Liver (tissue), 9 donors: ENCODE measurements around the gene SLC16A10. TPM values are rescaled to one million over a fixed set of nuclear protein-coding genes. Genes with fewer than 3 reads are reported as not detected.

Experiments used
- DNase-seq: peaks from one replicate; pipeline ENCODE4 v3.0.0-alpha.2; 2017; ENCODE audit warnings: low spot score
- H3K27ac ChIP-seq, 2 donors: one replicate each; pipeline ENCODE4 v1.7.0; 2013; ENCODE audit warnings: inconsistent platforms in 2 of 2, low read length in 2 of 2, control low read depth in 1 of 2, low read depth in 1 of 2, mild to moderate bottlenecking in 1 of 2
- H3K27me3 ChIP-seq, 4 donors: one replicate each; pipeline versions ENCODE4 v1.6.1 to v1.7.0; 2013; ENCODE audit warnings: low read length in 3 of 4, inconsistent platforms in 1 of 4, mild to moderate bottlenecking in 1 of 4, moderate library complexity in 1 of 4; ENCODE audit not compliant: control insufficient read depth in 4 of 4, insufficient read depth in 4 of 4
- H3K36me3 ChIP-seq, 4 donors: one replicate each; pipeline versions ENCODE4 v1.6.1 to v1.7.0; 2013; ENCODE audit warnings: low read length in 3 of 4, mild to moderate bottlenecking in 3 of 4, low read depth in 1 of 4, moderate library complexity in 1 of 4; ENCODE audit not compliant: control insufficient read depth in 4 of 4, insufficient read depth in 3 of 4
- H3K4me1 ChIP-seq, 4 donors: one replicate each; pipeline versions ENCODE4 v1.6.1 to v1.7.0; 2013; ENCODE audit warnings: low read length in 3 of 4, mild to moderate bottlenecking in 3 of 4, moderate library complexity in 1 of 4; ENCODE audit not compliant: control insufficient read depth in 4 of 4, insufficient read depth in 4 of 4
- H3K4me3 ChIP-seq, 3 donors: one replicate each; pipeline versions ENCODE4 v1.6.1 to v1.7.0; 2013; ENCODE audit warnings: low read length in 3 of 3, control low read depth in 1 of 3, low read depth in 1 of 3, mild to moderate bottlenecking in 1 of 3
- H3K9ac ChIP-seq, 2 donors: one replicate each; pipeline ENCODE4 v1.7.0; 2013; ENCODE audit warnings: low read length in 2 of 2, mild to moderate bottlenecking in 2 of 2, moderate library complexity in 2 of 2, control low read depth in 1 of 2, low read depth in 1 of 2
- H3K9me3 ChIP-seq, 4 donors: one replicate each; pipeline versions ENCODE4 v1.6.1 to v1.7.0; 2013; ENCODE audit warnings: low read length in 3 of 4; ENCODE audit not compliant: control insufficient read depth in 4 of 4
- ATF3 ChIP-seq: IDR thresholded peaks from 2 replicates; pipeline ENCODE4 v1.6.1; 2016; ENCODE audit warnings: antibody characterized with exemption
- CTCF ChIP-seq: fragments of 150-350 bp; IDR thresholded peaks from 2 replicates; pipeline ENCODE4 v1.5.1; 2017; ENCODE audit warnings: improper control_type of control experiment, low read depth, low read length; ENCODE audit not compliant: missing input control
- EGR1 ChIP-seq, 2 donors: IDR thresholded peaks; 2 replicates each; pipeline ENCODE4 v1.6.1; 2016 to 2018; ENCODE audit warnings: antibody characterized with exemption in 2 of 2, low read depth in 2 of 2
- FOXA1 ChIP-seq: IDR thresholded peaks from 2 replicates; pipeline ENCODE4 v1.6.1; 2016; ENCODE audit warnings: antibody characterized with exemption
- FOXA2 ChIP-seq: IDR thresholded peaks from 2 replicates; pipeline ENCODE4 v1.6.1; 2016; ENCODE audit warnings: antibody characterized with exemption
- GABPA ChIP-seq, 2 donors: IDR thresholded peaks in 1 of 2; conservative IDR thresholded peaks in 1 of 2; 2 replicates each; pipeline ENCODE4 v1.6.1; 2016; ENCODE audit warnings: antibody characterized with exemption in 2 of 2, mild to moderate bottlenecking in 1 of 2, moderate library complexity in 1 of 2
- HNF4A ChIP-seq, 2 donors: conservative IDR thresholded peaks; 2 replicates each; pipeline ENCODE4 v1.6.1; 2016; ENCODE audit warnings: antibody characterized with exemption in 2 of 2, mild to moderate bottlenecking in 2 of 2
- HNF4G ChIP-seq: IDR thresholded peaks from 2 replicates; pipeline ENCODE4 v1.6.1; 2016; ENCODE audit warnings: antibody characterized with exemption
- JUND ChIP-seq, 2 donors: IDR thresholded peaks; 2 replicates each; pipeline ENCODE4 v1.6.1; 2016; ENCODE audit warnings: antibody characterized with exemption in 2 of 2
- NR2F2 ChIP-seq: IDR thresholded peaks from 2 replicates; pipeline ENCODE4 v1.6.1; 2016; ENCODE audit warnings: antibody characterized with exemption
- RAD21 ChIP-seq, 2 donors: IDR thresholded peaks; 2 replicates each; pipeline ENCODE4 v1.6.1; 2016; ENCODE audit warnings: antibody characterized with exemption in 2 of 2, mild to moderate bottlenecking in 2 of 2
- RXRA ChIP-seq, 2 donors: IDR thresholded peaks; 2 replicates each; pipeline ENCODE4 v1.6.1; 2017 to 2018; ENCODE audit warnings: antibody characterized with exemption in 2 of 2, mild to moderate bottlenecking in 1 of 2
- SP1 ChIP-seq: IDR thresholded peaks from 2 replicates; pipeline ENCODE4 v1.6.1; 2018; ENCODE audit warnings: antibody characterized with exemption, mild to moderate bottlenecking
- TAF1 ChIP-seq: conservative IDR thresholded peaks from 2 replicates; pipeline ENCODE4 v1.6.1; 2016; ENCODE audit warnings: antibody characterized with exemption, mild to moderate bottlenecking
- YY1 ChIP-seq: IDR thresholded peaks from 2 replicates; pipeline ENCODE4 v1.6.1; 2016; ENCODE audit warnings: antibody characterized with exemption, mild to moderate bottlenecking
- ZBTB33 ChIP-seq: IDR thresholded peaks from 2 replicates; pipeline ENCODE4 v1.6.1; 2016; ENCODE audit warnings: antibody characterized with exemption
- WGBS: extraction: QIAGEN DNeasy Blood & Tissue Kit; methylation state at CpG from one replicate; pipeline ENCODE4 v1.1.7; 2013; 5-methylcytosine and 5-hydroxymethylcytosine counted together
- polyA plus RNA-seq, 2 donors: library from polyadenylated mRNA; stranded (reverse) in 1 of 2; unstranded in 1 of 2; fragments of 200-250 nt in 1 of 2; fragments of >200 nt in 1 of 2; fragmentation: Nextera tagmentation in 1 of 2; extraction: Ambion mirVana in 1 of 2; gene quantifications; one replicate each; pipeline versions ENCODE4 v1.2.1 to v1.2.3, GENCODE V29; 2013 to 2015
- total RNA-seq, 2 donors: library from RNA; depleted of rRNA; stranded (reverse); fragments of >200 nt; gene quantifications; one replicate each; pipeline ENCODE4 v1.2.3, GENCODE V29; 2014
- TF ChIP-seq, protein P1 (sequence below): IDR thresholded peaks from 2 replicates; pipeline ENCODE4 v1.6.1; 2016; ENCODE audit warnings: antibody characterized with exemption
- TF ChIP-seq, protein P2 (sequence below): IDR thresholded peaks from 2 replicates; pipeline ENCODE4 v1.6.1; 2016; ENCODE audit warnings: antibody characterized with exemption, mild to moderate bottlenecking
- donor health status: healthy.
- donor health status: healthy.
- donor health status: healthy.
- donor health status: healthy.
- donor health status: healthy.

Gene SLC16A10
- total and polyA plus RNA-seq, 4 donors: 1.8 to 16.7 (median 8.4) TPM

DNA sequence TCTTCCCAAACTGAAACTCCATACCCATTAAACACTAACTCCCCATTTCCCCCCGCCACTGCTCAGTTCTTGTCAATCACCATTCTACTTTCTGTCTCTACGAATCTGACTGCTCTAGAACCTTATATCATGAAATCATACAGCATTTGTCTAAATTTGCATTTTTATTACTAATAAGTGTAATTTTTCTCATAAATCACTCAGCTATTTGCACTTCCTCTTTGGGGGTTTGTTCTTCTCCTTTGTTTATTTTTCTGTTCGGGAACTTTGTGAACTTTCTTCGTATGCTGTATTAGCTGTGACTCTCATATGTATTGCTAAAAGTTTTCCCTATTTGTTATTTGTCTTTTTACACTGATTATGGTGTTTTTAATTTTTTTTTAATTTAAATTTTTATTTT is 152.2 kb downstream of the SLC16A10 start:
- Histone ChIP-seq H3K9me3 (no peaks in the 10 kb centered on the region), H3K9ac (no peak overlapping the region), H3K4me1 (no peaks in the 10 kb centered on the region), H3K27ac (no peak overlapping the region), H3K4me3 (no peak overlapping the region), H3K36me3 (no peaks in the 10 kb centered on the region), H3K27me3 (no peaks in the 10 kb centered on the region)
- DNase-seq: no peak
- 55% methylated on average over 4 of the region's 4 CpGs for WGBS
- TF ChIP-seq CTCF (no peak), TAF1 (no peak), FOXA2 (no peak), RXRA (IDR thresholded peaks at IDR 0.05) (no peak), GABPA (IDR thresholded peaks at IDR 0.05 in 1 of 2, conservative IDR thresholded peaks at IDR 0.05 in 1 of 2) (no peak), NR2F2 (no peak), EGR1 (IDR thresholded peaks at IDR 0.05; ENCODE audit: low read depth in 2 of 2) (no peak), HNF4G (no peak), ZBTB33 (no peak), ATF3 (no peak), HNF4A (conservative IDR thresholded peaks at IDR 0.05) (no peak), YY1 (no peak), FOXA1 (no peak), SP1 (no peak), RAD21 (IDR thresholded peaks at IDR 0.05) (no peak), JUND (IDR thresholded peaks at IDR 0.05) (no peak)
- TF ChIP-seq, protein P1, sequence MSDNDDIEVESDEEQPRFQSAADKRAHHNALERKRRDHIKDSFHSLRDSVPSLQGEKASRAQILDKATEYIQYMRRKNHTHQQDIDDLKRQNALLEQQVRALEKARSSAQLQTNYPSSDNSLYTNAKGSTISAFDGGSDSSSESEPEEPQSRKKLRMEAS: no peak
- TF ChIP-seq, protein P2, sequence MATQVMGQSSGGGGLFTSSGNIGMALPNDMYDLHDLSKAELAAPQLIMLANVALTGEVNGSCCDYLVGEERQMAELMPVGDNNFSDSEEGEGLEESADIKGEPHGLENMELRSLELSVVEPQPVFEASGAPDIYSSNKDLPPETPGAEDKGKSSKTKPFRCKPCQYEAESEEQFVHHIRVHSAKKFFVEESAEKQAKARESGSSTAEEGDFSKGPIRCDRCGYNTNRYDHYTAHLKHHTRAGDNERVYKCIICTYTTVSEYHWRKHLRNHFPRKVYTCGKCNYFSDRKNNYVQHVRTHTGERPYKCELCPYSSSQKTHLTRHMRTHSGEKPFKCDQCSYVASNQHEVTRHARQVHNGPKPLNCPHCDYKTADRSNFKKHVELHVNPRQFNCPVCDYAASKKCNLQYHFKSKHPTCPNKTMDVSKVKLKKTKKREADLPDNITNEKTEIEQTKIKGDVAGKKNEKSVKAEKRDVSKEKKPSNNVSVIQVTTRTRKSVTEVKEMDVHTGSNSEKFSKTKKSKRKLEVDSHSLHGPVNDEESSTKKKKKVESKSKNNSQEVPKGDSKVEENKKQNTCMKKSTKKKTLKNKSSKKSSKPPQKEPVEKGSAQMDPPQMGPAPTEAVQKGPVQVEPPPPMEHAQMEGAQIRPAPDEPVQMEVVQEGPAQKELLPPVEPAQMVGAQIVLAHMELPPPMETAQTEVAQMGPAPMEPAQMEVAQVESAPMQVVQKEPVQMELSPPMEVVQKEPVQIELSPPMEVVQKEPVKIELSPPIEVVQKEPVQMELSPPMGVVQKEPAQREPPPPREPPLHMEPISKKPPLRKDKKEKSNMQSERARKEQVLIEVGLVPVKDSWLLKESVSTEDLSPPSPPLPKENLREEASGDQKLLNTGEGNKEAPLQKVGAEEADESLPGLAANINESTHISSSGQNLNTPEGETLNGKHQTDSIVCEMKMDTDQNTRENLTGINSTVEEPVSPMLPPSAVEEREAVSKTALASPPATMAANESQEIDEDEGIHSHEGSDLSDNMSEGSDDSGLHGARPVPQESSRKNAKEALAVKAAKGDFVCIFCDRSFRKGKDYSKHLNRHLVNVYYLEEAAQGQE: no peak
